ENCODE results near the gene MRTFB.

MRTFB gene

DNA sequence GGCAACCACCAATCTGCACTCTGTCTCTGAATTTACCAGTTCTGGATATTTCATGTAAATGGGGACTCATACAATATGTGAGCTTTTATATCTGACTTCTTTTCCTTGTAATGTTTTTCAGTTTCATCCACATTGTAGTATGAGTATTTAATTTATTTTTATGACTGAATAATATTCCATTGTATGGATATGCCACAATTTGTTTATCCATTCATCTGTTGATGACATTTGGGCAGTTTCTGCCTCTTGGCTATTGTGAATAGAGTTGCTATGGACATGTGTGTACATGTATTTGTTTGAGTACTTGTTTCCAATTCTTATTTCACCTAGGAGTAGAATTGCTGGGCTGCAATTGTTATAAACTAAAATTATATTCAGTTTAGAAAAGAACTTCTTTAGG is 126.9 kb downstream of the MRTFB start:
- H3K36me3 Mint-ChIP-seq: peaks cover 17% of the 10 kb centered on the region
- H3K4me1 Mint-ChIP-seq: peaks cover 20% of the 10 kb centered on the region
- H3K27ac Mint-ChIP-seq: no peak overlapping the region
- no peaks in the 10 kb centered on the region for H3K27me3 Mint-ChIP-seq
- no peak overlapping the region for H3K4me3 Mint-ChIP-seq
- no peak for ATAC-seq
- no peaks in the 10 kb centered on the region for H3K9me3 Mint-ChIP-seq

DNA sequence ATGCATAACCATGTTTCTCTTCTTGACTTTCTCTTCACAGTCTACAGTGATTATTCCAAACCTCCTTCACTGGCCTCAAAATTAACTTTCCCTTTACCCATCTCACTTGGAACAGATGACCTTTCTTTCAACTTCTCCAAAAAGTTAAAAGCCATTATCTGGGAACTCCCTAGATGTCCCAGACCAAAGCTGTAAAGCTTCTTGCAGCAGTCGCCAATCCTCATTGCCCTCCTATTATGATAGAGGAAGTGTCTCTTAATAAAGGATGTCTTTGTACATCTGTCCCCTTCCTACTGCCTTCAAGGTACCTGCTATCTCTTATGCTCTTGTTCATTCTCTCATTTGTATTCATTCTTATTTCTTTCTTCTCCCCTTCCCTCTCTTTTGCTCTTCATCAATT is 127.5 kb downstream of the MRTFB start:
- Mint-ChIP-seq H3K4me1 (peaks cover 14% of the 10 kb centered on the region), H3K27me3 (no peaks in the 10 kb centered on the region), H3K36me3 (peaks cover 17% of the 10 kb centered on the region), H3K27ac (no peak overlapping the region), H3K9me3 (no peaks in the 10 kb centered on the region), H3K4me3 (no peak overlapping the region)
- ATAC-seq: no peak

DNA sequence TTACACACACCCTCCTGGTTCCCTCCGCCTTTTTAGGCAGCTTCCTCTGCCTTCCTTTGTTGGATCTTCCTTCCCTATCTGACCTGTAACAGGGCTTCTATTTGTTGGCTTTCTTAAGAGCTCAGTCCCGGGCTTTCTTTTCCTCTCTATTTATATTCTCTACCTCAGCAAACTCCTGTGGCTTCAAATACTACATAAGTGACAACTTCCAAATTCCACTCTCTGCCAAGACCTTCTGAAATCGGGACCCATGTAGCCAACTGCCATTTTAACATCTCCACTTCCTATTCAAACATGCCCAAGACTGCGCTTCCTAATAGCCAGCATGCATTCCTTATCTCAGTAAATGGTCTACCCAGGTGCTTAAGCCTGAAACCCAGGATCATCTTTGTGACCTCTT is 128.1 kb downstream of the MRTFB start:
- no peak overlapping the region for H3K4me3 Mint-ChIP-seq
- H3K4me1 Mint-ChIP-seq: peaks cover 14% of the 10 kb centered on the region
- no peaks in the 10 kb centered on the region for H3K27me3 Mint-ChIP-seq
- ATAC-seq: no peak
- H3K27ac Mint-ChIP-seq: no peak overlapping the region
- no peaks in the 10 kb centered on the region for H3K9me3 Mint-ChIP-seq
- H3K36me3 Mint-ChIP-seq: peaks cover 17% of the 10 kb centered on the region

- Mint-ChIP-seq H3K4me3 (no peak overlapping the region), H3K27ac (no peak overlapping the region), H3K4me1 (peaks cover 14% of the 10 kb centered on the region), H3K9me3 (no peaks in the 10 kb centered on the region), H3K36me3 (peaks cover 17% of the 10 kb centered on the region), H3K27me3 (no peaks in the 10 kb centered on the region)
- no peak for ATAC-seq
Observed at GRCh38 chr16:14199624-14200023, 128.5 kb downstream of the MRTFB start.

- Mint-ChIP-seq H3K9me3 (no peaks in the 10 kb centered on the region), H3K4me1 (peaks cover 5% of the 10 kb centered on the region), H3K36me3 (peaks cover 17% of the 10 kb centered on the region), H3K27me3 (no peaks in the 10 kb centered on the region), H3K4me3 (no peak overlapping the region), H3K27ac (no peak overlapping the region)
- no peak for ATAC-seq
Observed at GRCh38 chr16:14202095-14202494, 131.0 kb downstream of the MRTFB start.

- Mint-ChIP-seq H3K4me3 (no peak overlapping the region), H3K9me3 (no peaks in the 10 kb centered on the region), H3K27me3 (no peaks in the 10 kb centered on the region), H3K36me3 (peaks cover 17% of the 10 kb centered on the region), H3K27ac (no peak overlapping the region), H3K4me1 (no peaks in the 10 kb centered on the region)
- ATAC-seq: no peak
Observed at GRCh38 chr16:14202697-14203096, 131.6 kb downstream of the MRTFB start.

DNA sequence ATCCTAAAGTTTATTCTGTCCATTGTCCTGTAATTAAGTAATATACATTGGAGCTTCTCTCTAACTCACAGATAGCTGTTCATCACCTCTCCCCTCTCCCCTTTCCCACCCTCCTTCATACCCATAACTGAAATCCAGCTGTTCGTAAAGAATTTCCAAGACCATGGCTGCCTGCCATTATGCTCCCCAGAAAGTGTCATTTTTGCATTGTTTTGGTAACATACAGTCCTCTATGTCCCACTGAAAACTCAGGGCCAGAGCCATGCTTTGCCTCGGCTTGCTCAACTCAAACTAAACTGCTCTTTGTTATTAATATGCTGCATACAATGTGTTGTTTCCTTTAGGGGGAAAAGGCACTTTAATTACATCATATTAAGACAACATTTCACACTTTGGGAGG is 132.0 kb downstream of the MRTFB start:
- Mint-ChIP-seq H3K27ac (no peak overlapping the region), H3K4me3 (no peak overlapping the region), H3K9me3 (no peaks in the 10 kb centered on the region), H3K36me3 (peaks cover 17% of the 10 kb centered on the region), H3K4me1 (no peaks in the 10 kb centered on the region), H3K27me3 (no peaks in the 10 kb centered on the region)
- no peak for ATAC-seq

DNA sequence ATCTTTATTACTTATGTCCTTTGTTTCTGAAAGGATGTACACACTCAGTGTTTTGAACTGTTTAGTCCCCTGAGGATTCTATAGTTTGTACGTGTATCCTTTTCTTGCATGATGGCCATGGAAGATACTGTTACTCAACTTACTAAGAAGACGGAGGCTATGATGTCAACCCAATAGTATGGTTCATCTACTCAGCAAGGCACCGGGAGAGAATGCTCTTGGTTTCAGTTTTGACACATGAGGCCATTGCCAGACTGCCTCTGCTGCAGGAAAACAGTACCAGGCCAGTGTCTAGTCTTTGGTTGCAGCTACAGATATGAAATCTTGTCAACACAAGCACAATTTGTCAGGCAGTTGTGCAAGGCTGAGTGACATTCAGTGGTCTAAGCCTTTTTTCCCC is 134.5 kb downstream of the MRTFB start:
- no peak for ATAC-seq
- H3K36me3 Mint-ChIP-seq: no peaks in the 10 kb centered on the region
- H3K27me3 Mint-ChIP-seq: no peaks in the 10 kb centered on the region
- H3K9me3 Mint-ChIP-seq: no peaks in the 10 kb centered on the region
- no peak overlapping the region for H3K4me3 Mint-ChIP-seq
- no peak overlapping the region for H3K27ac Mint-ChIP-seq
- no peaks in the 10 kb centered on the region for H3K4me1 Mint-ChIP-seq

DNA sequence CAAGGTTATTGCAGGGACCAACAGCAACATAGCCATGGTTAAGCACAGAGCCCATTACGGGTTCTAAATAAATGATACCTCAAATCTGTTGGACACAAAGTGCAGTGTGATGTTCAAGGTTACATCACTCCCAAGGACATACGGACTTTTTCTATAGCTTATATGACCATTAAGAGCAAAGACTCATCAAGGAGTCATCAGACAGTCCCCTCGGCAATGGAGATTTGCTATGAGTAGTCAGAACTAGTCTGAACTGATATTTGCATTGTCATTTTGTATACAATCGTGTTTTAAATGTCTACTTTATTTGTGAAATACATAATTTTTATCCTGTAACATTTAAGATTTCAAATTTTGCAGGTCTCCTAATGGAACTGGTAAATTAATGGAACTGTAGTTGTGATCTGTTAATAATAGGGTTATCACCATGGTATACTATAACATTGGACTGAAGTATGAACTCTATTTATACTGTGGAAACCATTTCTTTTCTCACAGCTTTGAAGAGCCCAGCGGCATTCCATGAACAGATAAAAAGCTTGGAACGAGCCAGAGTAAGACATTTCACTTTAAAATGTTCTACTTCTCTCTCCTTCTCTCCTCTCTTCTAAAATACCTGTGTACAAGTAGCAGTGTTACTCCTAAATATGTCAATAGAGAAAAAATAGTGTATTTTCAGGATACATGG is 140.9 kb downstream of the MRTFB start:
- Mint-ChIP-seq H3K4me1 (no peaks in the 10 kb centered on the region), H3K36me3 (peaks cover 25% of the 10 kb centered on the region), H3K27ac (no peak overlapping the region), H3K27me3 (no peaks in the 10 kb centered on the region), H3K4me3 (no peak overlapping the region), H3K9me3 (no peaks in the 10 kb centered on the region)
- ATAC-seq: no peak

GRCh38 chr16:14215941-14216340 is 144.8 kb downstream of the MRTFB start:
- Mint-ChIP-seq H3K9me3 (no peaks in the 10 kb centered on the region), H3K36me3 (peaks cover 51% of the 10 kb centered on the region), H3K4me1 (no peaks in the 10 kb centered on the region), H3K27ac (no peak overlapping the region), H3K4me3 (no peak overlapping the region), H3K27me3 (no peaks in the 10 kb centered on the region)
- no peak for ATAC-seq

DNA sequence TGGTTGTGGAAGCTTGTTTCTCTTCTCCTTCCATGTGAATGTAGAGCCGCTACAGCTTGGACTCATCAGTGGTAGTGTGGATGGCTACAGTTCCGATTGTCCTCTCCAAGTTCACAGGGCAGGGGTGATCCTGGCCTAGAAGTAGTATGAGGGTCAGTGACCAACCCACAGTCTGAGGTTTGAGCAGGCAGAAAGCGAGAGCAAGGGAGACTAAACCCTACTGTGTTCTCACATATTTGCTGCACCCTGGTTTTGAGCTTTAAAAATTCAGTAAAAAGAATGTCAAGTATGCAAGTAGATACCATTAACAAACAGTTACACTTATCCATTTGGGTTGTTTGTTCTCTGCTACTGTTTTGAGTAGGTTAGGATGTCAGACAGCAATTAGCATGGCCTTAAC is 148.9 kb downstream of the MRTFB start:
- Mint-ChIP-seq H3K4me3 (no peak overlapping the region), H3K36me3 (peaks cover 70% of the 10 kb centered on the region), H3K27me3 (no peaks in the 10 kb centered on the region), H3K9me3 (peaks cover 2% of the 10 kb centered on the region), H3K4me1 (no peaks in the 10 kb centered on the region), H3K27ac (no peak overlapping the region)
- ATAC-seq: no peak

DNA sequence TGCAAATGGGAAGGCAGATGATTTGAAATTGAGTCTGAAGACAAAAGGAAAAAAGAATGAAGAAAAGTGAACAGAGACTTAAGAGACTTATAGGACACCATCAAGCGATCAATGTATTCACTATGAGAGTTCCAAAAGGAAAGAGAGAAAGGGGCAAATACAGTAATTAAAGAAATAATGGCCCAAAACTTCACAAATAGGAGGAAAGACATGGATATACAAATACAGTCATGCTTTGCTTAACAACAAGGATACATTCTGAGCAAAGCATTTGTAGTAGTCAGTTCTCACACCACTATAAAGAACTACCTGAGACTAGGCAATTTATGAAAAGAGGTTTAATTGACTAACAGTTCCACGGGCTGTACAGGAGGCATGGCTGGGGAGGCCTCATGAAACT is 152.5 kb downstream of the MRTFB start:
- peaks cover 72% of the 10 kb centered on the region for H3K36me3 Mint-ChIP-seq
- H3K27ac Mint-ChIP-seq: no peak overlapping the region
- H3K4me3 Mint-ChIP-seq: no peak overlapping the region
- no peaks in the 10 kb centered on the region for H3K4me1 Mint-ChIP-seq
- no peaks in the 10 kb centered on the region for H3K27me3 Mint-ChIP-seq
- H3K9me3 Mint-ChIP-seq: peaks cover 5% of the 10 kb centered on the region
- ATAC-seq: no peak

- no peak overlapping the region for H3K4me3 Mint-ChIP-seq
- peaks cover 61% of the 10 kb centered on the region for H3K36me3 Mint-ChIP-seq
- H3K9me3 Mint-ChIP-seq: peaks cover 7% of the 10 kb centered on the region
- H3K4me1 Mint-ChIP-seq: no peaks in the 10 kb centered on the region
- ATAC-seq: no peak
- no peaks in the 10 kb centered on the region for H3K27me3 Mint-ChIP-seq
- H3K27ac Mint-ChIP-seq: no peak overlapping the region
Observed at GRCh38 chr16:14225457-14225856, 154.3 kb downstream of the MRTFB start.

DNA sequence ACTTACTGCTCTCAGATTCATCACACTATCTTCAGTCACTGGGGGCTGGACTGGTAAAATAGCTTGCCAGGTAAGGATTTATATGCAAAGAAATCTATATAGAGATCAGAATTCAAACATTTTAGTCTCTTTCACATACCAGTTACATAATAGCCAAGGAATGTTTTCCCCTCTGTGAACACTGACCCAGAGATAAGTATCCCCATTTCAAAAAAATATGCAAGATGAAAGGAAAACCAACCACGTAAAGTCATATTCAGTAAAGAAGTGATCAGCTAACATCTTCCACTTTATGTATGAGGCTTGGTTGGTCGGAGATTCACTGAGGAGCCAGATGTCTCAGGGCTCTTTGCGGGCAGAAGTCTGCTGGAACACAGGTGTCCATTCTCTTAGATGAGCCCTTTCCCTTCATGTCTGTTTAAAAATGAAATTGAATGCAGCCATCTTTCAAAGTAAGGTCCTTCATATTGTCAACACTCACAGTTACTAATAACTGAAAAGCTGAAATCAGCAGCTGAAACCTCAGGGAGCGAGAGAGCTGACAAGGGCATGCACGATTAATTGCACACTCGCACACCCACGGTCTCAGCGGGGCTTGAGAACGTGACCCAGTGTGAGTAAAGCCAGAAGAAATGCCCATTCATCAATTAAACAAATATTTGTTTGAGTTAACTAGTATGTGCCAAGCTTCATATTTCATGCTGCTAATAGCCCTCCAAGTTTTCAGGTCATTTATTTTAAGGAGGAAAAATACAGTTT is 161.2 kb downstream of the MRTFB start:
- Mint-ChIP-seq H3K4me3 (no peak overlapping the region), H3K27me3 (no peaks in the 10 kb centered on the region), H3K9me3 (peaks cover 3% of the 10 kb centered on the region), H3K27ac (no peak overlapping the region), H3K36me3 (peaks cover 19% of the 10 kb centered on the region), H3K4me1 (no peaks in the 10 kb centered on the region)
- no peak for ATAC-seq

- Mint-ChIP-seq H3K27me3 (no peaks in the 10 kb centered on the region), H3K4me1 (no peaks in the 10 kb centered on the region), H3K4me3 (no peak overlapping the region)
Observed at GRCh38 chr16:14236401-14236800, 165.3 kb downstream of the MRTFB start.

GRCh38 chr16:14238756-14239155 is 167.6 kb downstream of the MRTFB start:
- Mint-ChIP-seq H3K4me3 (no peak overlapping the region), H3K4me1 (no peaks in the 10 kb centered on the region), H3K27me3 (no peaks in the 10 kb centered on the region), H3K27ac (no peak overlapping the region), H3K36me3 (peaks cover 13% of the 10 kb centered on the region), H3K9me3 (no peaks in the 10 kb centered on the region)
- ATAC-seq: no peak

More at GRCh38 chr16:14236401-14236800, 165.3 kb downstream of the MRTFB start:
- Mint-ChIP-seq H3K9me3 (no peaks in the 10 kb centered on the region), H3K36me3 (peaks cover 13% of the 10 kb centered on the region), H3K27ac (no peak overlapping the region)
- no peak for ATAC-seq
